DMS53 (cell line): ENCODE data around the gene MAGEB17.
A peak's percentile ranks its signal among the peaks of the same experiment; 100 is the strongest.
"Not testable (repeated sequence)": the region's sequence is repeated elsewhere in the genome, so short reads cannot be mapped to it uniquely, and the experiment has no call there.

Experiments used
- DNase-seq: peaks from one replicate; lab custom pipeline; 2025; lab: John Stamatoyannopoulos, UW

Gene MAGEB17

DNA sequence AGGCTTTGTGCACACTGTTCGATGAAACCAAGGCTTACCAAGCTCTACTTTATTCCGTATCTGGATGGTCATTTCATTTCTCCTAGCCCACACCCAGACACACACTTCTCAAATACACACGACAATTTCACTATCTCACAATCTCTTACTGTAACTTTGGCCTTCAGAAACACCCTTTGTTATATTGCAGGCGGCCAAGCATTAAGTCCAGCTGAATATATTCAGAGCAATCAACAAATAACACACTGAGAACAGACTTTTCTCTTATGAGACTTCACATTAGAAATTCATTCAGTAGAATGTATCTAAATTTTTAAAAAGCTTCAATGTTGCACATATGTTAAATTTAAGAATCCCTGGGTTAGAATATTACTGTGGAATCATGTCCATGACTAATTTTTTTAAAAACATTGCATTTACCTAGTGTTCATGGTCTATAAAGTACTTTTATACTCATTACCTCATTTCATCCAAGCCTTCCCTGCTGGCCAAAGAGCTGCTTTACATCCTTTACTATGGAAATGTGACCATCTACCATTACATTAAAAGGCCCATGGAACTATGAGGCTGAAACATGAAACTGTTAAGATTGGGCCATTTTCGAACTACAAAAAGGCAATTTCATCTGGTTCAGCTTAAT is 10.5 kb upstream of the MAGEB17 start:
- no peak for DNase-seq

DNA sequence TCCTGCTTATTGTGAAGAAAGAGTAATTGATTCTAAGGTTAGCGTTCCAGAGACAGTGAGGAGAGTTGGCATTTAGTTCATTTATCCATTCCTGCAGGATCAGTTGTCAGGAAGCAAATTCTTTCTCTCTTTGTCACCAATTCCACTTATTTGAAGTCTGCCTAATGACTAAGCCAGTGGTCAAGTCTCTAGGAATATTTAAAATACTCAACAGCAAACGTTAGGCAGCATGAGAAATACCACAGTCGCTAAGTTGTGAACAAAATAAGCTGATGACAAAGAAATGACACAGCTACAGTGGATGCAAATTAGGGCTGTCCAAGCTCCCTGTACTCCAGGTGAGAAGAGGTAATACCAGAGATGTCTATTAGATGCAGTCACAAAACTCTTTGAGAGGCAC is 6.6 kb upstream of the MAGEB17 start:
- no peak for DNase-seq

DNA sequence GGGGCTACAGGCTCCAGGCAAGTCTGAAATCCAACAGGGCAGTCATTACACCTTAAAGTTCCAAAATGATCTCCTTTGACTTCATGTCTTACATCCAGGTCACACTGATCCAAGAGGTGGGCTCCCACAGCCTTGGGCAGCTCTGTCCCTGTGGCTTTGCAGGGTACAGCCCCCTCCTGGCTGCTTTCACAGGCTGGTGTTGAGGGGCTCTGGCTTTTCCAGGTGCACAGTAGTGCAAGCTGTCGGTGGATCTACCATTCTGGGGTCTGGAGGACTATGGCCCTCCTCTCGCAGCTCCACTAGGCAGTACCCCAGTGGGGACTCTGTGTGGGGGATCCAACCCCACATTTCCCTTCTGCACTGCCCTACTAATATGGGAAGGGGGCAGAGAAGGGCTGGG is 6.1 kb upstream of the MAGEB17 start:
- DNase-seq = not testable (repeated sequence)

DNA sequence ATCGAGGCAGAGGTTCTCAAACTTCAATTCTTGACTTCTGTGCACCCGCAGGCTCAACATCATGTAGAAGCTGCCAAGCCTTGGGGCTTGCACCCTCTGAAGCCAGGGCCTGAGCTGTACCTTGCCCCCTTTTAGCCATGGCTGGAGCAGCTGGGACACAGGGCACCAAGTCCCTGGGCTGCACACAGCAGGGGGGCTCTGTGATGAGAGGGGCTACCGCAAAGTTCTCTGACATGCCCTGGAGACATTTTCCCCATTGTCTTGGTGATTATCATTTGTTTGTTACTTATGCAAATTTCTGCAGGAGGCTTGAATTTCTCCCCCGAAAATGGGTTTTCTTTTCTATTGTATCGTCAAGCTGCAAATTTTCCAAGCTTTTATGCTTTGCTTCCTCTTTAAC is 4.9 kb upstream of the MAGEB17 start:
- no peak for DNase-seq

DNA sequence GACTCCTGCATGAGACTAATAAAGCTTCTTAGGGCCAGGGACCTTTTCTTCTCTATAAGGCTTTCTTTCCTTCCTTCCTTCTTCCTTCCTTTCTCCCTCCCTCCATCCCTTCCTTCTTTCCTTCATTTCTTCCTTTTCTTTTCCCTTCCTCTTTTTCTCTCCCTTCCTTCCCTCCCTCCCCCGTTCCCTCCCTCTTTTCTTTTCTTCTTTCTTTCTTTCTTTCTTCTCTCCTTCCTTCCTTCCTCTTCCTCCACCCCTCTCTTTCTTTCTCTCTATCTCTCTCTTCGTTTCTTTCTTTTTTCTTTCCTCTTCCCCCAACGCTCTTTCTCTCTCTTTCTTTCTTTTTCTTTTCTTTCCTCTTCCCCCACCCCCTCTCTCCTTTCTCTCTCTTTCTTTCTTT is 2.5 kb upstream of the MAGEB17 start:
- no peak for DNase-seq

DNA sequence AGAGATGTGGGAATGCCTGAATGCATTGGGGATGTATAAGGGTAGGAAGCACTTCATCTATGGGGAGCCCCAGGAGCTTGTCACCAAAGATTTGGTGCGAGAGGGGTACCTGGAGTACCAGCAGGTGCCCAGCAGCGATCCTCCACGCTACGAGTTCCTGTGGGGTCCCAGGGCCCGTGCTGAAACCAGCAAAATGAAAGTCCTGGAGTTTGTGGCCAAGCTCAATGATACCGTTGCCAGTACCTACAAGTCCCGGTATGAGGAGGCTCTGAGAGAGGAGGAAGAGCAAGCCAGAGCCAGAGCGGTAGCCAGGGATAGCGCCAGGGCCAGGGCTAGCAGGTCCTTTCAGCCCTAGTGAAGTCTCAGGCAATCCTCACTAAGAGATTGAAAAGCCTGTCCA is 3.8 kb downstream of the MAGEB17 start:
- DNase-seq = no peak

DNA sequence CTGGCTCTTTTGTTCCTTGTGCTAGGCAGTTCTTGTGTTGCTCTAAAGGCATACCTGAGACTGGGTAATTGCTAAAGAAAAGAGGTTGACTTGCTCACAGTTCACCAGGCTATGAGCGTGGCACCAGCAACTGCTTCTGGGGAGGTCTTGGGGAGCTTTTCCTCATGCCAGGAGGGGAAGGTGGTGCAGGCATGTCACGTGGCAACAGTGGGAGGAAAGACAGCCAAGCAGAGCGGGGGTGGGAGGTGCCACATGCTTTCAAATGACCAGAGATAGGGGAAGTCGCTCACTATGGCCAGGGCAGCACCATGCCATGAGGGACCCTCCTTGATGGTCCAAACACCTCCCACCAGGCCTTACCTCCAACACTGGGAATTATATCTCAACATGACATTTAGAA is 4.7 kb downstream of the MAGEB17 start:
- no peak for DNase-seq

DNA sequence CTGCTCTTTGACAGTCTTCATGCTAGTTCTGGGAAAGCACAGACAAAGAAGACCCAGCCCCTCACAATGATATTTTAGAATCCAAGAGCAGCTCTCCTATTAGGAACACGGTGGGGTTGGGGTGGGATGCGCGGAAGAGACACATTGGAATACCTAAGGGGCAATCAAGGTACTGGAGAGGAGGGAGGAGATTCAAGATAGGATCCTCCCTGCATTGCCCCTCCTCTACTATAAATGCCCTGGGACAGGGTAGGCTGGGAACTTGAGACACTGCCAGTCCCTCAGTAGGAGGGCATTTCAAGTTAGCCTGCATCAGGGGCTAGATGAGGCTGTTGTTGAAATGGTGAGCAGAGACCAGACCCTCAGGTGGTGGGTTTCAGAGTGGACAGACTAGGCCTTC is 5.1 kb downstream of the MAGEB17 start:
- DNase-seq = no peak

DNA sequence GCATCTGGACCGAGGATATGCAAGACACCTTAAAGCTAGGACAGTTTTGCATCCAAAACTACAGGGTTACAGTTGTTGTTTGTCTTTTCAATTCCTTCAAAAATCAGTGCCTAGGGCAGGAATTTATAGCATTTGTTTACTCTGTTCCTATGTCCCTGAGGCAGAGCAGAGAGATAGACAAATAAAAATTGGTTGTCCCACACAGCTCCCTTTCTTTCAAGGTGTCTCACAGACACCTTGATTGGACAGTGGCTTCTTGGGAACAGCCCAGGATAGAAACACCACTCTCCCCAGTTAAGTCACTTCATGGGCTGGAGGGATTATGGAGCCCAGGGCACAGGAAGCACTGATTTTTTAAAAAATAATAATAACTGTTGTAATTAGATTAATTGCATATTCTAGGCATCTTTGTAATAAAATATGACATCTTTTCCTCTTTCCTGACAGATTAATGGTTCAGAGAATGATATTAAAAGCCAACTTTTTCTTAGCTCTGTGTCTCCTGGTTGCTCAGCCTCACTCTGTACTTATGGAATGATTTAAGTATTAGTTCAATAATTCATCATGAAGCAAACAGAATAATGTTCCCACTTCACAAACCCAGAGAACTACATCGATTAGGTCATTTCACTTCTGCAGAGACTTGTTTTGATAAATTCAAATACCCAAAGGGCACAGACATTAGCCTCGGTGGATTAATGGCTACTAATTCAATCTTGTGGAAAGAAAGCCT is 8.2 kb downstream of the MAGEB17 start:
- no peak for DNase-seq

DNA sequence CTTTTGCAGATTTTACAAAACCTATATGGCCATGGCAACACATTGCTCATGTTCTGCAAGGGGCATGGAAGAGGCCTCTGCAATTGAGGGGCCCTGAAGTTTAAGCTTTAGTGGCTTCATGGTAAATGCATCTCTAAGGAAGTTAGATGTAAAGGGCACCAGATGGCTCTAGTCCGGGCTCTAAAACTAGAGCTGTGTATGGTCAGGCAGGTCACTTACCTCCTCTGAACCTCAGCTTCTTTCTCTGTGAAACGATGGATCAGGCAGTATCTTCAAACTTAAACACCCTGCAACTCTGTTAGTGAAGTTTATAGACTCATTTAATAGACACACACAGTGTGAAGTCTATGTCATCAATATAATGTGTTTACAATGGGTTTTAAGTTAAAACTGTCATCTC is 10.0 kb downstream of the MAGEB17 start:
- no peak for DNase-seq

DNA sequence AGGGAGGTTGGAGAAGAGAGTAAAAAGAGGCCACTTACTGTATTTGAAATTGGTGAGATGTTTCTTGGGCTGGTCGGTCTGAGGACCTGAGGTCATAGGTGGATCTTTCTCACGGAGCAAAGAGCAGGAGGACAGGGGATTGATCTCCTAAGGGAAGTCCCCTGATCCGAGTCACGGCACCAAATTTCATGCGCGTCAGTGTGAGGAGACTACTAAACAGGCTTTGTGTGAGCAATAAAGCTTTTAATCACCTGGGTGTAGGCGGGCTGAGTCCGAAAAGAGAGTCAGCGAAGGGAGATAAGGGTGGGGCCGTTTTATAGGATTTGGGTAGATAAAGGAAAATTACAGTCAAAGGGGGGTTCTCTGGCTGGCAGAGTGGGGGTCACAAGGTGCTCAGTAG is 16.6 kb downstream of the MAGEB17 start:
- DNase-seq = not testable (repeated sequence)

DNA sequence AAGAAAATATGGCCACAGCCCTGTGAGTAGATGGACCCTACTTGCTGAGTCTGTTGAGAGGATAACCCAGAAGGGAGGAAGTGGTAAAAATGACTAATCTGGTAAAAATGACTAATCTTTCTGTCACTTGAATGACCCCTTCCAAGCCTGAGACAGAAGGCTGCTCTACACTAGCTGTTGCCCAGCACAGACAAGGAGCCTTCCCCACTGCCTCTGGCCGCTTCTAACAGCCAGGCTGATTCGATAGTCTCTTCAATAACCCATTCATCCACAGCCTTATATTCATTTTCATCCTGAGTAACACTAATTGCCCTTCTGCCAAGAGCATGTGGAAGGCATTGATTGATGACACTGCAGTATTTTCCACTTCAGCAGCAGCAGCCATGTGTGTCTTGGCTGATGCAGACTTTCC is 18.4 kb downstream of the MAGEB17 start:
- peak; percentile 21 for DNase-seq

DNA sequence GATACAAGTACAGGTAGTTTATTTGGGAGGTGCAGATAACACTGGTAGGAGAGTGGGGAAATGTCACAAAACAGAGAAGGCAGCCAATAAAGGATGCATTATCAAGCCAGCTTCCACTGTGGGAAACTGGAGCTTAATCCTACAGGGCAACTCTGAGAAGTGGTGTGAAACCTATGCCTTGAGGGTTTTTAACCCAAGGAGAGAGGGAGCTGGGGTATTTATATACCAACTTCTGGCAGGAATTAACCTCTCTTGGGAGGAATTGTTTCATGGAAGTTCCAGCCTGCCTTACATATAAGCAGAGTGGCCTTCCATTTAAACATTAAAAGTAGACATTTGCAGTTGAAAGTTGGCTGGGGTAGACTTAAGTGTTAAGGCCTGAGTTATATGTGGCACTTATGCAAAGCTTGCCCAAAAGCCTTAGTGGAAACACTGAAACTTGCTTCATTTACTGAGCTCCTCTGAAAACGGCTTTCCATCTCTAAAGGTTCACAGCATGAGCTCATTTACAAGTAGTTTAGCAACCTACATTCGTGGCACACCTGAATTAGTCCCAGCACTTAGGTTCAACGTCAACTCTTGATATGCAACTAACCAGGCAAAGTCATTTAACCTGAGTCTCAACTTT is 19.2 kb downstream of the MAGEB17 start:
- DNase-seq = no peak

DNA sequence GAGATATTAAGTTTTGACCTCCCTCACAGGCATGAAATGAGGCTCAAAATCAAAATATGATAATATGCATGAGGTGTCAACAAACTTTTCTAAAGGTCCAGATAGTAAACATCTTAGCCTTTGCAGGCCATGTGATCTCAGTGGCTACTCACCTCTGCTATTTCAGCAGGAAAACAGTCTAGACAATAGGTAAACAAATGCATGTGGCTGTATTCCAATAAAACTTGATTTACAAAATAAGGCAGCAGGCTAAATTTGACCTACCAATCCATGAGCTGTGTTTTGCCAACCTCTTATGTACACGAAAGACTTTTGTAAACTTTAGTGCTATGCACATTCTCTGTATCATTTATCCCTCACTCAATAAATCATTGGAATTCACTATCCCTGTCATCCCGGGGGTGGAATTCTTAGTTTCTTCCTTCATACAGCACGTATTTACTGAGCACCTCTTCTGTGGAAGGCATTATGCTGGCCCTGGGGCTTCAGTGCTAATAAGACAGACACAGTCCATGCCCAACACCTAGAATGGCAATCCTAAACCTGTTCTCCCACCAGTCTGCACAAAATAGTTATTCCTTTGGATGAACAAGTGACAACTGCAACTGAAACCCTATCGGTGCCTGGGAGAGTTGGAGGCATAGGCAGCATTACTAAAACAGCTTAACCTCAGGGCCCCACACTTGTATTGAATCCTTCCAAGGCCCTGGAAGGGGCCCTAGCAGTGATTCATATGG is 19.9 kb downstream of the MAGEB17 start:
- DNase-seq = no peak

DNA sequence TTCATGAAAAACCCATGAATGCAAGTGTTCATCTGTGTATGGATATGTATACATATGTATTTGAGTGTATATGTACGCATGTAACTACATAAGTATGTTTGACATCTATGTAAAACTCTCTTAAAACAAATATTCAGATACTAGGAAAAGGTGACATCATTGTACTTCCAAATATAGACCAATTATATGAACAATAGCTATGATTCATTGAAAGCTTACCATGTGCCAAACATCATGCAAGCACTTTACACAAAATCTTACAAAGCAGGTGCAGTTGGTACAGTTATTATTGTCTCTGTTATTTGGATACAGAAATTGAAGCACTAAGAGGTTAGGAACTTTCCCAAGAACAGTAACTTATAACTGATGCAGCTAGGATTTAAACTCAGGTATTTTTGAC is 21.4 kb downstream of the MAGEB17 start:
- DNase-seq = peak; percentile 68

DNA sequence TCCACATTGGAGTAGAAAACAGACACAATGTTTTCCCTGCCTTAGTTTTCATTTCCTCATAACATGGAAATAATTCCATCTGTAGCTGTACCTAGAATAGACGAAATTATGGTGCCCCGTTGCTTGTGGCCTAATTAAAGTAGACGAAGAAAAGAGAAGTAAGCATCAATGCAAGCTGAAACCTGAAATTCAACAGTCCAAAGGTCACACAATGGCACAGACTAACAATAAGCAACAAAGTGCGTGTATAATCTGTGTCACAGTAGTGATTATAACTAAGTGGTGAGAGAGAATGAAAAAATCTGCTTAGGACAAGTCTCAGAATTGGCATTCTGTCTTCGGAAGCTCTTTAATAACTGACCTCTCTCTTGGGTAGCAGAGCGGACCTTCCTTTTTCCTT is 24.3 kb downstream of the MAGEB17 start:
- DNase-seq = peak; percentile 21

DNA sequence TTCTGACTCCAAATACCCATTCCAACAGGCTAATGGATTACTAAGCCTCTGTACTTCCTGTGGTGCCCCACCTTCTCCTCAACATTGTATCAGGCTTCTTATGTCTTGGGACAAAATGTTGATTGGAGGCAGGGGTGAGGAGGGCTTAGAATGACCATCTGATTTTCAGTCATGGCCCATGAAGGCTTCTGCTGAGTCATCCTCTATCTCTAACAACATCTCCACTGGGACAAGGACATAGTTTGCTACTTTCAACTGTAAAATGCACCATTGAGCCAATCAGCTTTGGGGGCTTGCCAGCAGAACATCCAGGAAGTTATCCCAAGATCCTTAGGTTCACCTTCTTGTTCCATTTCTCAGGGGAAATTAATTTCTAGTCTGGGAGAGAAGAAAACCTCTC is 29.5 kb downstream of the MAGEB17 start:
- DNase-seq = peak; percentile 3

DNA sequence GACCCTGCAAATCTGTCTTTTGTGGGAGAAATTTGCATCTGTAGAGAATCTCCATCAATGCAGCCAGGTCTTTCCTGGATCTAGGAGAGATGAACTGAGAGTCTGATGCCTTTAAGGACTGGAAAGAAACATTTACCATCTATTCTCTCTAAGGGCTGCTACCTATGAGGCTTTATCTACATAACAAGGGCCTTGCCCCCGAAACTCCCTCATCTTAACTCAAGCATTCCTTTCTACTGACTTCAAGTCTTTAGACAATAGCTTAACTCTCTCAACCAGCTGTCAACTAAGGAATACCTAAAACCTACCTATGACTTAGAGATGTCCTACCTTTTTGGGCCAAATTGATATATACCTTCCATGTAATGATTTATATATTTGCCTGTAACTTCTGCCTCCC is 32.1 kb downstream of the MAGEB17 start:
- no peak for DNase-seq

DNA sequence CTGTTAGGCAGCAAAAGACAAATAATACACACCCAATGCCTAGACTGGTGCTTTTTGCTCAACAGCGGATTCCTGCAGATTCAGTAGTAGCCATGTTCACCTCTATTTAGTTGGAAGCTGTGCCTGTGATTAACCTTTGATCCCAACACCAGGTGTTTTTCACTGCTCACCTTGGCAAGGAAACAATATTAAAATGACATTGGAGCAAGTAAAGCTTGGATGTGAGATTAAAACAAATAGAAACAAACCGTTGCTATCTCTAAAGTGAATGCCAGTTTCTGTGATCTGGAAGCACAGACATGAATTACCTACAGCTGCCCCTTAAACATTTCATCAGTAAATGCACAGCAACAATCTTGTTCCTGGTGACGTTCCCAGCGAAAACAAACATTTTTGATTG is 35.7 kb downstream of the MAGEB17 start:
- DNase-seq = peak; percentile 64

DNA sequence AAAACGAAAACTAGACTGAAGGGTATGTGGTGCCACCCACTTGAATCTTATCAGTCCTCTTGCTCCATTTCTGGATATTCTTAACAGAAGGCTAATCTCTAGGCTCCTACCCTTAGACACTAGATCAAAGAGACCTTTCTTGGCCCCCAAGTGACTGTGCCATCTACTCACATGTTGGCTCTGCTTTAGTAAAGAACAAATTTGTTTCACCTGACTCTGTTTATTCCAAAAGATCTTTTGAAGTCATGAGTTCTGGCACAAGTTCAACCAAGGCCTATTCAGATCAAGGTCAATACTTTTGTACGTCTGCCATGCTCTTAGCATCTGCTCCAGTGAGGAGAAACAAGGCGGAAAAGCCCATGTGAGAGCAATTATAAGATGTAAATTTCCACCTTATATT is 37.3 kb downstream of the MAGEB17 start:
- no peak for DNase-seq

DNA sequence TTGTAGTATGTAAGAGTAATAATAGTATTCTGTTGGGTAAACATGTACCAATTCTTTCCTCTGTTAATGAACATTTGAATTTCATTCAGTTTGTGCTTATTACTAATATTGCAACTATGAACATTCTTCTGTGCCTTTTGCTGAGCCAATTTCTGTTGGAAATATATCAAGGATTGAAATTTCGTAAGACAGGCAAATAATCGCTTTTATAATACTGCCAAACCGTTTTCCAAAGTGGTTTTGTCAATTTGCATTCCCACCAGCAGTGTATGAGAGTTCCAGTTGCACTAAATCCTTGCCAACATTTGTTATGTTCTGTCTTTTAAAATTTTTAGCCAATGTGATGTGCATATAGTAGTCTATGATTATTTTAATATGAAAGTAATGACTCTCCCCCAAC is 38.6 kb downstream of the MAGEB17 start:
- DNase-seq = no peak

DNA sequence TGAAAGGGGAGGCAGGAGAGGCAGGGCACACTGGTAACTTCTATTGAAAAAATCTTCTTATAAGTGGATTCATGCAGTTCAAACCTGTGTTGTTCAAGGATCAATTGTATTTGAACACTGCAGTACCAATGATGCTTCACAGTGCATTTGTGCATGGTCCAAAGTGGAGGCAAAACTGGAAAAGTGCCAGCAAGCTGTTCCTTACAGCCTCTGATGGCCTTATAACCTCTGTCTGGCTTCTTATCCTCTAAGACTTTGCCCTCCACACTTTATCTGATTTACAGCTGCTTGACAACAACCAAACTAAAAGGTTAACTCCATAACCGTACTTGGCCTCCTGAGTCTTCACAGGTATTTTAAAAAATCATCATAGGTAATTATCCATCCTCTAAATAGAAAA is 40.4 kb downstream of the MAGEB17 start:
- no peak for DNase-seq

DNA sequence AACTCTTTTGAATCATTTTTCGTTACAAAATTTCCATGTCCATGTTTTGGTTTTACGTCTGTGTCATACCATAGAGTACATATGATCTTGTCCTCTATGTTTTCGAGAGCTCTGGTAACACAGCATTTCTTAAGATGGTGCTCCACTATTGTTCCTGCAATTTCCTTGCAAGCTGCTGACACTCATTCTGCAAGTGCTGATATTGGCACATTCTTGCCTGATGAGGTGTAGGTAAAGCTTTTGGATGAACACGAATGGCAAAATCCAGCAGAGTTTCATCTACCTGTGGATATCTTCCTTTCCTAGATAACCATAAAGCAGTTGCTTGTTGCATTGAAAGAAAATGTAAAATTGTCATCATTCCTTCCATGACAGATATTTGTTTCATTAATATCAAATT is 41.3 kb downstream of the MAGEB17 start:
- DNase-seq = no peak
